COLO829 (cell line): ENCODE measurements around the gene SAP130.
"Not testable (repeated sequence)": the region's sequence is repeated elsewhere in the genome, so short reads cannot be mapped to it uniquely, and the experiment has no call there.

Experiments used
- DNase-seq: peaks from one replicate; pipeline ENCODE4 v3.0.0; 2012; ENCODE audit warnings: low spot score

Gene SAP130

DNA sequence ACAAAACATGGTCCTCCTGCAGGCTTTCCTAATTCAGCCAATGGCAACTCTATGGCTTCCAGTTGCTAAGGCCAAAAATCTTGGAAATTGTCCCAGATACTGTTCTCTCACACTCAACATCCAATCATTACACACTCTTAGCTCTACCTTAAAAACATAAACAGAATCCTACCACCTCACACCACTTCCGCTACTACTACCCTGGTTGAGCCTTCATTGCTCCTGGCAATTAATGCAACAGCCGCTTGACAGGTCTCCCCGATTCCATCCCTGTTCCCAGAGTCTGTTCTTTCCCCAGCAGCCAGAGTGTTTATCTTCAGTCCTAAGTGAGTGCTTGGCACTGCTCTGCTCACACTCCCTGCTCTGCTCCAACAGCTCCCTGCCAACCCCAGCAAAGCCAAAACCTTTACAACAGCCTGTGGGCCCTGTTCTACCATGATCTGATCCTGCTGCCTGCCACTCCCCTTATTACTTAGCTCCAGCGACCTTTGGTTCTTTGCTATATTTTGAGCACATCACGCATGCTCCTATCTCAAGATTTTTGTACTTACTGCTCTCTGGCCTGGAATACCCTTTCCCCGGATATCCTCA is 74.6 kb downstream of the SAP130 start:
- no peak for DNase-seq

DNA sequence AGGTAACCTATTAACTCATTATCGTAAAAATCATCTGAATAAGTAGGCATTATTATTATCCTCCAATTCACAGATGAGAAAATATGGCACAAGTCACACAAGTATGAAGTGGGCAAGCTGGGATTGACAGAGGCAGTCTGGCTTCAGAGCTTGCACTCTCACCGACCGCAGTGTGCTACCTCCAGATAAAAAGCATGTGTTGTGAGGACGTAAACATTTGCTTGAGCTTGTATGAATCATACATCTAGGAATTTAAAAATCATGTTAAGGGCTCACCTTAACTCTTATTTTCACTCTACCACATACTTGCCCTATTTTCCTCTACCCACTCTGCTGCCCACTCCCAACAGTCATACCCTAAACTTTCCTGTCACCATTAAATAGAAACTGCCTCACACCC is 76.8 kb downstream of the SAP130 start:
- no peak for DNase-seq

GRCh38 chr2:127950264-127950663 is 77.6 kb downstream of the SAP130 start:
- no peak for DNase-seq

DNA sequence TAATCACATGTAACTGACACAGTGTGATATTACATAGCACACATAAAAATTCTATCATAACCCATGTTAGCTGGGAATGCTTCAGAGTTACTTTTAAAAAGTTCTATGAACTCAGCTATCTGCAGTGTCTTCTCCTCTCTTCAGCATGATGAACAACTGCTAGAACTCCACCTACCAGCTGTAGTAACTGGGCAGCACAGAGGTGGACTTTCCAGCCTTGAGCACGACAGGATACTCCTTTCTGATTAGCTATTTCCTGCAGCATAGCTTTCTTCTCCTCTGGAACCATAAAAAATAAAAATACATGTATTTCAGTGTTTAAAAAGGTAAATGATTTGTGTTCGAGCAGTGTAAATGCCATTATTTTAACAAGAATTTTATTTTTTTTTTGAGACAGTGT is 82.6 kb downstream of the SAP130 start:
- no peak for DNase-seq

GRCh38 chr2:127943186-127943585 is 84.7 kb downstream of the SAP130 start:
- DNase-seq = no peak

- DNase-seq = no peak
These were observed 85.9 kb downstream of the SAP130 start for GRCh38 chr2:127942002-127942401.

- no peak for DNase-seq
These were observed 86.4 kb downstream of the SAP130 start for GRCh38 chr2:127941461-127941860.

DNA sequence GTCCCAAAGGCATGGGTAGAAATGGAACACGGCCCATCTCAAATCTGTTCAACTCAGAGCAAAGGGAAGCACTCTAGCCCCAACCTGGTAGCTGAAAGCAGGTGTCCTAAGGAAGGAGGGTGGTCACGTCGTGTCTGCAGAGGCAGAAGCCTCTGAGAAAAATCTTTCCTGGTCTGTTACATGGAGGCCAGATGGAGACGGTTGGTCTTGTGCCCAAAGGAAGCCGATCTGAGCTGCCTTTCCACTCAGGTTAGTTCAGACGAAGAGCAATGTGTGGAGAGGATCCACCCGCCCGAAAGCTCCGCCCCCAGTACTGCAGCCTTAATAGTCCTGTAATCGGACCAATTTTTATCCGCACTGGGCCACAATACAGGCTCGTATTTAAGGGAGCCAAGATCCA is 87.2 kb downstream of the SAP130 start:
- no peak for DNase-seq

- DNase-seq = no peak
These were observed 92.5 kb downstream of the SAP130 start for GRCh38 chr2:127935337-127935736.

DNA sequence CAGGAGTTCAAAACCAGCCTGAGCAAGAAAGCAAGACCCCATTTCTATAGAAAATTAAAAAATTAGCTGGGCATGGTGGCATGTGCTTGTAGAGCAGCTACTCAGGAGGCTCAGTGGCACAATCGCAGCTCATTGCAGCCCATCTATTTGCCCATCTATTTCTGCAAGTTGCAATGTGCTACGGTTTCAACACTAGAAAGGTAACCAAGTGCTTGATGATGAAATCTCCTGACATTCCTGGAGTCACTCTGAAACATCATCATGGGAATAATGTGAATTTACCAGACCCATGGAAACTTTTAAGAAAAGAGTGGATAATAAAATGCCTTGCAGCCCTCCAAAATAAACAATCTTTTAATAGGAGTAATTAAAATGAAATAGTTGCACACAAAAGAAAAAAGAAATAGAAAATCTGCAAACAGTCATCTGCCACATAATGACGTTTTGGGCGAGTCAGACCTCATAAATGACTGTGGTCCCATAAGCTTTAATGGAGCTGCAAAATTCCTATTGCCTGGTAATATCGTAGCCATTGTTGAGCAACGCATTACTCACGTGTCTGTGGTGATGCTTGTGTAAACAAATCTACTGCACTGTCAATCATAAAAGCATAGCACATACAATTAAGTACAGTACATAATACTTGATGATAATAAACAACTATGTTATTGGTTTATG is 95.5 kb downstream of the SAP130 start:
- no peak for DNase-seq

- DNase-seq = no peak
These were observed 98.4 kb downstream of the SAP130 start for GRCh38 chr2:127929449-127929848.

DNA sequence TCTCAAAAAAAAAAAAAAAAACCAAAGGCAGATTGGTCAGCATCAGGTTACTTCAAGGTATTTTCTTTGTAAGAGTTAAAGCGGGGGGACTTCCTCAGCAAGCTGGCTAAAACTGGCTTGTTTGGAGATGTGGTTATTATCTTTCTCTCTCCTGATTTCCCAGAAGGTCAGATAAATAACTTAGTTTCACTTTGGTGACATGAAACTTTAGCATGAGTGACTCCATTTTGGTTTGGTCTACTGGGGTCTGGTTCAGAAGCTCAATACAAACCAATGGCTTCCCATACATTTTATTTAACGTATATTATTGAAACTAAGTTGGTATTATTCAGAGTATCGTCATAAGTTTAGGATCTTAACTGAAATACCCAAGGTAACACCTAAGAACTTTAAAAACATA is 100.5 kb downstream of the SAP130 start:
- DNase-seq = no peak

- DNase-seq = no peak
These were observed 109.9 kb downstream of the SAP130 start for GRCh38 chr2:127917916-127918315.

DNA sequence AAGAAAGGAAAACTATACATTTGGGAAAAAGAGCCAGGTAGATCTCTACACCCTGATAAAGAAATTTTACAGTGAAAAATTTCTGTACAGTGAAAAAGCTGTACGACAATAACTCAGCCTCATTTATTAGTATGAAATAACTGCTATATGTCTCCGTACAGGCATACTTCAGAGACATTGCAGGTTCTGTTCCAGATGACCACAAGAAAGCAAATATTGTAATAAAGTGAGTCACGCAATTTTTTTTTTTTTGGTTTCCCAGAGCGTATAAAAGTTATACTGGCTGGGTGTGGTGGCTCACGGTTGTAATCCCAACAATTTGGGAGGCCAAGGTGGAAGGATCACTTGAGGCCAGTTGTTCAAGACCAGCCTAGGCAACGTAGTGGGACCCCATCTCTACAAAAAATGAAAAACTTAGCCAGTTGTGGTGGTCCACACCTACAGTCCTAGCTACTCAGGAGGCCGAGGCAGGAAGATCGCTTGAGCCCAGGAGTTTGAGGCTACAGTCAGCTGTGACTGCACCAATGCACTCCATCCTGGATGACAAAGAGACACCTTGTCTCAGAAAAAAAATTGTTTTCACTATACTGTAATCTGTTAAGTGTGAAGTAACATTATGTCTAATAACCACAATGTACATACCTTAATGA is 113.9 kb downstream of the SAP130 start:
- no peak for DNase-seq

DNA sequence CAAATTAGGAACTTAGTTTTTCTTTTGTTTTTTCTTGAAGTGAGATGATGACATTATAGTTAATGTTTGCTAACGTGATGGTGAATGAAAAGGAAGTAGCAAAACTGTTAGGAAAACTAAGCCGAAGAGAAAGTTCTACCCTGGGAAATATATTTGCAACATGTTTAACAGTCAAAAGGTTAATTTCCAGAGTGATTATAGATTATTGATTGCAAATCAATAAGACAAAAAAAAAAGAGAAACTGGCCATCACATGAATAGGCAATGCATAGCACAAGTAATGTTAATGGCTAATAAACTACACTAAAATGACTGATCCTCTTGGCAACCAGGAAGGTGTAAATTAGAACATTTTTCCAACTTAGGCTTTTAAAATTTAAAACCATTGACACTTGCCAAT is 116.1 kb downstream of the SAP130 start:
- no peak for DNase-seq

DNA sequence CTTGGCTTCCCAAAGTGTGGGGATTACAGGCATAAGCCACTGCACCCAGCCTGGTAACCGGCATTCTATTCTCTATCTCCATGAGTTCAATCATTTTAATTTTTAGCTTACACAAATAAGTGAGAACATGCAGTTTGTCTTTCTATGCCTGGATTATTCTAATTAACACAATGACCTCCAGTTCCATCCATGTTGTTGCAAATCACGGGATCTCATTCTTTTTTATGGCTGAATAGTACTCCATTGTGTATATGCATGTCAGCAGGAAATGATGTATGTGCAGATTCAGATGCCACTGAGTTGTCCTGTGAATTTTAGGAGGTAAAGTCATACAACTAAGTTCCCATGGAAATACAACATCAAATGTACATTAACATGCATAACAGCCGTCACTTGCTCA is 117.4 kb downstream of the SAP130 start:
- no peak for DNase-seq

DNA sequence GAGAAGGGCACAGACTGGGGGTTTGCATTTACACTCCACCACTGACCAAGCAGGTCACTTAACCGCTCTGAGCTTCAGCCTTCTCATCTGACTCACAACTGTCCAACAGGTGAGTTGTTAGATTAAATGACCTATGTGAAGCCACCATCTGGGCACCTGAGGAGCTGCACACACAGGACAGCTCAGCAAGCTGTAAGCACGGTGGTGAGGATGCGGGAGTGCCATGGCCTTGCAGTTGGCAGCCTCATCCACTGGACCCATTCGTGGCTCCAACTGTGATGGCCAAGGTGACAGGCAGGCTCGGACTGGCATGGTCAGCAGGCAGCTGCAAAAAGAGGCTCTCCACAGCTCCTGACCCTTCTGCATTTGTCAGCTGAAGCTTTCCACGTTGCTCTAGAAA is 118.8 kb downstream of the SAP130 start:
- DNase-seq = no peak

DNA sequence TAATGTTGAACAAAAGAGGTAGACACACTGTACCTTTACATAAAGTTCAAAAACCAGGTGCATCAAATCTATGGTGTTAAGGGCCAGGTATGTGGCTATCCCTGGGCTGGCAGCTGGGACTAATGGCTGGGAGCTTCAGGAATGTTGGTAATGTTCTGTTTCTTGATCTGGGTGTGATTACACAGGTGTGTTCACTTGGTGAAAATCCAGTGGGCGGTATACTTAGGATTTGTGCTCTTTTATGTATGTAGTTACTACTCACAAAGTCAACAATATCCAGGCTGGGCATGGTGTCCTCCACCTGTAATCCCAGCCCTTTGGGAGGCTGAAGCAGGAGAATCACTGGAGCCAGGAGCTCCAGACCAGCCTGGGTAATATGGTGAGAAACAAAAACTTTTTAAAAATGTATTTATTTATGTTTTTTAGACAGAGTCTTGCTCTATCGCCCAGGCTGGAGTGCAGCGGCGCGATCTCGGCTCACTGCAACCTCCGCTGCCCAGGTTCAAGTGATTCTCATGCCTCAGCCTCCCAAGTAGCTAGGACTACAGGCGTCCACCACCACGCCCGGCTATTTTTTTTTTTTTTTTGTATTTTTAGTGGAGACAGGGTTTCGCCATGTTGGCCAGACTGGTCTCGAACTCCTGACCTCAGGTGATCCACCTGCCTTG is 120.0 kb downstream of the SAP130 start:
- not testable (repeated sequence) for DNase-seq

DNA sequence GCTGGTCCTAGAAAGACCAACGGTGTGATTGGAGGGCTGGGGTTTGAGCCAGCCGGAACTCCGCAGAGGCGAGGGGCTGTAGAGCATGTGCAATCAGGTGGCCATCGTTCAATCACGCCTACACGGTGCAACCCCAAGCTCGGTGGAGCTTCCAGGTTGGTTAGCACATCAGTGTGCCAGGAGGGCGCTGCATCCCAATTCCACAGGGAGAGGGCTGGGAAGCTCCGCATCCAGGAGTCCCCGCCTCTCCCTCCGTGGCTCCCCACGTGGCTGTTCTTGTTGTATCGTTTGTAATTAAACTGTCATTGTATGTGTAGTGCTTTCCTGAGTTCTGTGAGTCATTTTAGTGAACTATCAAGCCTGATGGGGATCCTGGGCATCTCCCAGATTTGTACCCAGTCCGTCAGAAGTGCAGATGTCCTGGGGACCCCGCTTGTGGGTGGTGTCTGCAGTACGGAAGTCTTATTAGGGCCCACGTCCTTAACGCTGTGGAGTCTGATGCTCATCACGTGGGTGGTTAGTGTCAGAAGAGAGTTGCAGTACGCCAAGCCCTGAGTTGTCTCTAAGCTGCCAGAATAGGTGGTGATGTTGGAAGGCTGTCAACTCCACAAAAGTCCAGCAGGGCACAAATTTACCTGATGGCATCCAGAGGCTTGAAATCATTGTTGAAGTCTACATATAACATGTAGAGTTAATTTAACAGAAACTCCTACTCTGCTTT is 121.5 kb downstream of the SAP130 start:
- no peak for DNase-seq

DNA sequence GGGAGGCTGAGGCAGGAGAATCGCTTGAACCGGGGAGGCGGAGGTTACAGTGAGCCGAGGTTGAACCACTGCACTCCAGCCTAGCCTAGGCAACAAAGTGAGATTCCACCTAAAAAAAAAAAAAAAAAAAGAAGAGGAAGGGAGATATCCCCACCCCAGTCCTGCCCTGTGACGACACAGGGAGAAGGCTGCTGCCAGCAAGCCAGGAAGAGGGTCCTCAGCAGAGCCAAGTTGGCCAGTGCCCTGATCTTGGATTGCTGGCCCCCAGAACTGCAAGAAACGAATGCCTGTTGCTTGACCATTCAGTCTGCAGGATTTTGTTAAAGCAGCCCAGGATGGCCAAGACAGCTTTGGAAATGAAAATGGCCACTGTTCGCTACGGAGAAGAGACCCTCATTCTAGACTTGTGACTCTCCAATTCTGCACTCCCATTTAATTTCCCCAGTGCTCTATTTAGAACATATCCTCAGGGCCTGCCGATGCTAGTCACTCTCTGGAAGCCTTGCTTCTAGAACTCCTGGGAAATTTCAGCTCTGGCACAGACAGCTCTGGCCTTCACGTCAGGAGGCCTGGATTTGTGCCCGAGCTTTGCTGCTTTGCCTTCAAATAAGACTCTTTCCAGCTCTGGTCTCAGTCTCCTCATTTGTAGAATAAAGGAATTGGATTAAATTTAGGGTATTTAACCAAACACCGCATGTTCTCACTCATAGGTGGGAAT is 126.4 kb downstream of the SAP130 start:
- no peak for DNase-seq

- DNase-seq = no peak
These were observed 130.2 kb downstream of the SAP130 start for GRCh38 chr2:127897531-127898211.
